Body of pancreas (tissue), 4 donors: ENCODE measurements around the gene WFS1.

ENCODE experiments used
- CTCF ChIP-seq, 7 experiments: fragments of 450-650 bp in 4 of 7; fragments of 200-600 bp in 3 of 7; sonication (generic) in 3 of 7; IDR thresholded peaks; one replicate each; pipeline ENCODE4 v1.5.1; 2016 to 2019; ENCODE audit warnings: antibody characterized with exemption in 7 of 7
- POLR2A ChIP-seq, 3 donors: fragments of 450-650 bp; IDR thresholded peaks; one replicate each; pipeline ENCODE4 v1.6.1; 2016; ENCODE audit warnings: antibody characterized with exemption in 3 of 3, mild to moderate bottlenecking in 2 of 3

- TF ChIP-seq CTCF (IDR thresholded peaks at IDR 0.05) (no peak), POLR2A (IDR thresholded peaks at IDR 0.05) (no peak)
Measured at GRCh38 chr4:6300359-6300758, 30.7 kb downstream of the WFS1 start.
